IPS-18c (cell line): ENCODE measurements around the gene RPGRIP1L.

ENCODE experiments used
- H3K4me3 ChIP-seq: 2 replicates; pipeline ENCODE4 v1.7.0; 2013; ENCODE audit warnings: low read depth, mild to moderate bottlenecking, low read length, moderate library complexity; ENCODE audit not compliant: insufficient read depth
- H3K9me3 ChIP-seq: one replicate; pipeline ENCODE4 v1.6.1; 2013; ENCODE audit warnings: mild to moderate bottlenecking, low read length, moderate library complexity; ENCODE audit not compliant: control insufficient read depth, insufficient read depth

Gene RPGRIP1L

GRCh38 chr16:53703590-53704444 lies at the start of gene RPGRIP1L, which contains the start of gene FTO:
Gene RPGRIP1L, minus strand, starts transcription at chr16:53703859. Its CDS starts 3,136 bp downstream, at chr16:53700723.
Gene FTO, plus strand, starts transcription at chr16:53704156.
- H3K4me3 ChIP-seq, result peak within 1 kb of the TSS; percentile 77
- H3K9me3 ChIP-seq, result no peaks in the 10 kb centered on the region

- Histone ChIP-seq H3K9me3 (no peaks in the 10 kb centered on the region), H3K4me3 (no peak overlapping the region)
Observed at GRCh38 chr16:53753431-53753830, 49.8 kb upstream of the RPGRIP1L start.

GRCh38 chr16:53752560-53752959 lies 48.9 kb upstream of the RPGRIP1L start:
- Histone ChIP-seq H3K4me3 (no peak overlapping the region), H3K9me3 (no peaks in the 10 kb centered on the region)

- Histone ChIP-seq H3K4me3 (no peak overlapping the region), H3K9me3 (no peaks in the 10 kb centered on the region)
Observed at GRCh38 chr16:53745753-53746266, 42.2 kb upstream of the RPGRIP1L start.

- H3K4me3 ChIP-seq, result no peak overlapping the region
- no peaks in the 10 kb centered on the region for H3K9me3 ChIP-seq
Observed at GRCh38 chr16:53745086-53745485, 41.4 kb upstream of the RPGRIP1L start.

GRCh38 chr16:53744449-53744848 lies 40.8 kb upstream of the RPGRIP1L start:
- Histone ChIP-seq H3K9me3 (no peaks in the 10 kb centered on the region), H3K4me3 (no peak overlapping the region)

GRCh38 chr16:53743149-53743566 lies 39.5 kb upstream of the RPGRIP1L start:
- no peaks in the 10 kb centered on the region for H3K9me3 ChIP-seq
- H3K4me3 ChIP-seq, result no peak overlapping the region

GRCh38 chr16:53741546-53741945 lies 37.9 kb upstream of the RPGRIP1L start:
- H3K9me3 ChIP-seq, result no peaks in the 10 kb centered on the region
- H3K4me3 ChIP-seq, result no peak overlapping the region

- Histone ChIP-seq H3K9me3 (no peaks in the 10 kb centered on the region), H3K4me3 (no peak overlapping the region)
Observed at GRCh38 chr16:53740933-53741531, 37.4 kb upstream of the RPGRIP1L start.

GRCh38 chr16:53740476-53740875 lies 36.8 kb upstream of the RPGRIP1L start:
- Histone ChIP-seq H3K9me3 (no peaks in the 10 kb centered on the region), H3K4me3 (no peak overlapping the region)

GRCh38 chr16:53737552-53737951 lies 33.9 kb upstream of the RPGRIP1L start:
- Histone ChIP-seq H3K9me3 (no peaks in the 10 kb centered on the region), H3K4me3 (no peak overlapping the region)

- no peaks in the 10 kb centered on the region for H3K9me3 ChIP-seq
- H3K4me3 ChIP-seq, result no peak overlapping the region
Observed at GRCh38 chr16:53736297-53736696, 32.6 kb upstream of the RPGRIP1L start.

- no peaks in the 10 kb centered on the region for H3K9me3 ChIP-seq
- H3K4me3 ChIP-seq, result no peak overlapping the region
Observed at GRCh38 chr16:53734908-53735307, 31.2 kb upstream of the RPGRIP1L start.

GRCh38 chr16:53732296-53732929 lies 28.8 kb upstream of the RPGRIP1L start:
- no peak overlapping the region for H3K4me3 ChIP-seq

GRCh38 chr16:53730693-53731092 lies 27.0 kb upstream of the RPGRIP1L start:
- H3K9me3 ChIP-seq, result no peaks in the 10 kb centered on the region
- H3K4me3 ChIP-seq, result no peak overlapping the region

More at GRCh38 chr16:53732296-53732929, 28.8 kb upstream of the RPGRIP1L start:
- no peaks in the 10 kb centered on the region for H3K9me3 ChIP-seq

- Histone ChIP-seq H3K4me3 (no peak overlapping the region), H3K9me3 (no peaks in the 10 kb centered on the region)
Observed at GRCh38 chr16:53726625-53727024, 23.0 kb upstream of the RPGRIP1L start.

GRCh38 chr16:53721017-53721416 lies 17.4 kb upstream of the RPGRIP1L start:
- no peak overlapping the region for H3K4me3 ChIP-seq

GRCh38 chr16:53717577-53717976 lies 13.9 kb upstream of the RPGRIP1L start:
- H3K9me3 ChIP-seq, result no peaks in the 10 kb centered on the region
- H3K4me3 ChIP-seq, result no peak overlapping the region

More at GRCh38 chr16:53721017-53721416, 17.4 kb upstream of the RPGRIP1L start:
- H3K9me3 ChIP-seq, result no peaks in the 10 kb centered on the region
